ENCODE data around the gene SENP1. TPM values are rescaled to one million over a fixed set of nuclear protein-coding genes. Genes with fewer than 3 reads are reported as not detected.

SENP1 gene
- total and polyA plus RNA-seq, 12 donors, result 2.1 to 10.7 (median 8.5) TPM

- 98 to 100% methylated on average over 3 of the region's 3 CpGs for WGBS, 2 donors
- no peak overlapping the region for H3K27ac ChIP-seq
- ATAC-seq (no peak), DNase-seq (no peak)
- no peaks in the 10 kb centered on the region for H3K9me3 ChIP-seq
- peaks cover 0 to 50% (median under 1%) of the 10 kb centered on the region in 9 donors for H3K36me3 ChIP-seq
- intact Hi-C loops (cut with DNase I), result no loop called here
- no peaks in the 10 kb centered on the region for H3K27me3 ChIP-seq
- TF ChIP-seq CTCF (IDR thresholded peaks at IDR 0.05), result no peak
- H3K4me1 ChIP-seq, result peaks cover 0 to 12% (median 3%) of the 10 kb centered on the region in 9 donors
- no peak overlapping the region for H3K4me3 ChIP-seq
Measured at GRCh38 chr12:48053122-48053521, 52.8 kb downstream of the SENP1 start.

GRCh38 chr12:48051681-48052080 lies 54.2 kb downstream of the SENP1 start:
- peaks cover 0 to 62% (median 13%) of the 10 kb centered on the region in 9 donors for H3K36me3 ChIP-seq
- intact Hi-C loops (cut with DNase I), result no loop called here
- ATAC-seq (no peak), DNase-seq (no peak)
- WGBS, 2 donors, result 100% methylated on average over 2 of the region's 2 CpGs
- H3K4me1 ChIP-seq, result peaks cover 0 to 12% (median 3%) of the 10 kb centered on the region in 9 donors
- no peak for TF ChIP-seq CTCF (IDR thresholded peaks at IDR 0.05)
- no peak overlapping the region for H3K27ac ChIP-seq
- H3K4me3 ChIP-seq, result no peak overlapping the region
- no peaks in the 10 kb centered on the region for H3K9me3 ChIP-seq
- no peaks in the 10 kb centered on the region for H3K27me3 ChIP-seq

GRCh38 chr12:48050174-48050573 lies 55.7 kb downstream of the SENP1 start:
- Histone ChIP-seq H3K4me1 (peaks cover 0 to 12% (median 3%) of the 10 kb centered on the region in 9 donors), H3K9me3 (no peaks in the 10 kb centered on the region), H3K27me3 (no peaks in the 10 kb centered on the region), H3K4me3 (no peak overlapping the region), H3K36me3 (peaks cover 0 to 74% (median 28%) of the 10 kb centered on the region in 9 donors), H3K27ac (no peak overlapping the region)
- no peak for DNase-seq
- ATAC-seq, result no peak
- TF ChIP-seq CTCF (IDR thresholded peaks at IDR 0.05), result no peak
- WGBS, 2 donors, result 95 to 96% methylated on average over 6 of the region's 6 CpGs
- intact Hi-C loops (cut with DNase I), result no loop called here

- intact Hi-C loops (cut with DNase I), result loop anchor here in 1 of 10 donors (5.0 kb wide), 1 partner anchor 39 kb away; no protein-coding TSS in a partner anchor
- H3K4me1 ChIP-seq, result no peaks in the 10 kb centered on the region
- ATAC-seq, result no peak
- no peak overlapping the region for H3K27ac ChIP-seq
- H3K4me3 ChIP-seq, result no peak overlapping the region
- H3K27me3 ChIP-seq, result no peaks in the 10 kb centered on the region
- DNase-seq, result no peak
- TF ChIP-seq CTCF (IDR thresholded peaks at IDR 0.05), result no peak
- peaks cover 0 to 88% (median 39%) of the 10 kb centered on the region in 9 donors for H3K36me3 ChIP-seq
- WGBS, 2 donors, result 94 to 95% methylated on average over 2 of the region's 2 CpGs
- no peaks in the 10 kb centered on the region for H3K9me3 ChIP-seq
Measured at GRCh38 chr12:48045965-48046518, 59.8 kb downstream of the SENP1 start.

All from heart right ventricle (tissue), 16 donors.